ENCODE data around the gene CA10. TPM values are rescaled to one million over a fixed set of nuclear protein-coding genes. Genes with fewer than 3 reads are reported as not detected.

Gene CA10
- total RNA-seq, 1 donor: not detected

- DNase-seq (ENCODE audit: low read depth in 2 of 3, low spot score in 2 of 3): no peak
Measured at GRCh38 chr17:52049051-52049450, 109.5 kb downstream of the CA10 start.

DNA sequence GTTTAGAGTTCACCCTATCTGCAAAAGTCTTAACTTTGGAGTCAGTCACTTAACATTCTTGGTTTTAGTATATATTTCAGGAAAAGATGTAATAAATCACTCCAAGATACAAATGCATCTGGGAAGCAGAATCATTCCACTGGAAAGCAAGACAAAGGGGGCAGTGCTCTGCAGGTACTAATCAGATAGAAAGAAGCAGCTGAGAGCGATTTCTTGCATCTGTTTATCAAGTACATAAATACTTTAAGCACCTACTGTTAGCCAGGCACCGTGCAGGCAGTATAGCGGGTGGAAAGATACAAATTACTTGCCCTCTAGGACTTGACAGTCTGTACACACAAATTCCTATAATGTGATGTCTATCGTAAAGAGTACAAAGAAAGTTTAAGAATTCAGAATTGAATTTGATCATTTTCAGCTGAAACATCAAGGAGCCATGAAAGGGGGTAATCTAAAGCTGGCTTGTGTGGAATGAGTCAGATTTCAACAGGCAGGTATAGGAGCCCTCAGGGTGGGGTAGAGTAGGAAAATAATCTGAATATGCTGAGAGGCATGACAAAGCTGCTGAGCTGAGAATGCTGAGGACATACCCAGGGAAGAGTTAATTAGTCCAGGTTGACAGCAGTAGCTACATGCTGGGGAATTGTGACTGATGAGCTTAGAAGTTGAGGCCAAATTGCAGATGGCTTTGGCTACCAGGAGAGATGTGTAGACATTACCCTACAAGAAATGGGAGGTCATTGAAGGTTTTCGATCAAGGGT is 110.2 kb downstream of the CA10 start:
- no peak for DNase-seq (ENCODE audit: low read depth in 2 of 3, low spot score in 2 of 3)

GRCh38 chr17:52047086-52047485 is 111.4 kb downstream of the CA10 start:
- no peak for DNase-seq (ENCODE audit: low read depth in 2 of 3, low spot score in 2 of 3)

GRCh38 chr17:52041123-52041617 is 117.3 kb downstream of the CA10 start:
- DNase-seq (ENCODE audit: low read depth in 2 of 3, low spot score in 2 of 3): no peak

DNA sequence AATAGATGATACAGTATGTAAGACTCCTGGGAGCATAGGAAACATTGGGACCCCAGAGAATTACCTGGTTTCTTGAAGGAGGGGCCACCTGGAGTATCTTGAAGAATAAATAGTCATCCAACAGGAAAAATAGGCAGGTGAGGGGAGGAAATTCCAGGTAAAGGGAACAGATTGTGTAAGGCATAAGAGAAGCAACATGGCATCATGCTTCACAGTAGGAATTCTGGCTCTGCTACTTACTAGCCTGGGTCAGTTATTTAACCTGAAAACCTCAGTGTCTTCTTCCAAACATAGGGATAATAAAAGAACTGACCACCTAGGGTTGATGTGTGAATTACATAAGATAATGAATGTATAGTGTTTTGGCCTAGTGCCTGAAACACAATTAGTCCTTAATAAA is 122.1 kb downstream of the CA10 start:
- no peak for DNase-seq (ENCODE audit: low read depth in 2 of 3, low spot score in 2 of 3)

DNA sequence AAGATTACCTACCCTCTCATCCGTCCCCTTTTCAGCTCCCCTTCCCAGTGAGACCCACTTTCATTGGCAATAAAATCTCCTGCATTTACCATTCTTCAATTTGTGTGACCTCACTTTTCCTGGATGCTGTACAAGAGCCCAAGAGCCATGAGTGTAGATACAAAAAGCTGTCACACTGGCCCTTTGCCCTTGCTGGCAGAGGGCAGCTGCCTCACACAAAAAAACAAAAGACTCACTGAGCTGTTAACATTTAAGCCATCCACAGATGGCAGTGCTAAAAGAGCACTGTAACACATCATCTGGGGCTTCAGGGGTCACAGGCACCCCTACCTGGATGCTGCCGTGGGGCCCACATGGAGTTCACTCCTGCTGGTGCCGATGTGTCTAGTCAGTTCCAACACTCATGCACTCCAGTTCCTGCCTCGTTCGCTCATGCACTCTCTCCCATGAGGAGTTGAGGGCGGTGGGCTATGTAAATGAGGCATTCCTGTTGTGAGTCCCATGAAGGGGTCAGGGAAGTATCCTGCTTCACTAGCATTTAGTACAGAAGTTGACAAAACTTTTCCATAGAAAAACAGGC is 123.1 kb downstream of the CA10 start:
- no peak for DNase-seq (ENCODE audit: low read depth in 2 of 3, low spot score in 2 of 3)

DNA sequence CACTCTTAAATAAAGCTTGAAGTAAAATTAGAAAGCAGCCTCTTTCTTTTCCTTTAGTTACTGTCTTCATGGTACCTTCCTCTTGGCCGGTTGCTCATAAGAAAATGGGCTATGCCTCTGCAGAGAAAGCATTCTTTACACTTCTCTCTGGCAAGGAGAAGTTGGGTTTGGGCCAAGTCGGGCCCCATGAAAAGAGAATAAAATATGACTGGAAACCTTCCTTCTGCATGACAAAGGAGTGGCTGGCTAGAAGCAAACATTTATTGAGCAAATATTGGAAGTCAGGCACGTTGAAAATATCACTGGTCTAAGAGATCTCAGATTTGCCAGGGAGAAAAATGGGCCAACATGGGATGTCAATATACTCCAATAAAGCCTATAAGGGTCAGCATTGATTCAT is 126.1 kb downstream of the CA10 start:
- DNase-seq (ENCODE audit: low read depth in 2 of 3, low spot score in 2 of 3): no peak

DNA sequence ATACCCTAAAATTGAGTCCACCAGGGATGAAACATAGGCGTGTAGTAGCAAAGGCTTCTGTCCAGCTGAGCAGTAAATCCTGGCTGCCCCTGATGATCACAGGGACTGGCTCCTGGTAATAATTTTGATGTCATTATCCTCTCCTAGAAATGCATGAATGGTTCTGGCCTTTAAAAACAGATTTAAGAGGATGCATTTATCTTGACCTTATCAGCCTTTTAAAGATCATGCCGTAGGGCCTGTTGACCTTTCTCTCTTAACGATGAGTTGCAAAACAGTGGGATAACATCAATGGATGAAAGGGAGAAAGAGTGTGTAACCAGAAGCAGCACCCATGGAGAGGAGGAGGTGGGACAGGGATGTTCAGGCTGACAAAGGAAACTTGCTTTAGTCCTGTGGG is 128.5 kb downstream of the CA10 start:
- no peak for DNase-seq (ENCODE audit: low read depth in 2 of 3, low spot score in 2 of 3)

DNA sequence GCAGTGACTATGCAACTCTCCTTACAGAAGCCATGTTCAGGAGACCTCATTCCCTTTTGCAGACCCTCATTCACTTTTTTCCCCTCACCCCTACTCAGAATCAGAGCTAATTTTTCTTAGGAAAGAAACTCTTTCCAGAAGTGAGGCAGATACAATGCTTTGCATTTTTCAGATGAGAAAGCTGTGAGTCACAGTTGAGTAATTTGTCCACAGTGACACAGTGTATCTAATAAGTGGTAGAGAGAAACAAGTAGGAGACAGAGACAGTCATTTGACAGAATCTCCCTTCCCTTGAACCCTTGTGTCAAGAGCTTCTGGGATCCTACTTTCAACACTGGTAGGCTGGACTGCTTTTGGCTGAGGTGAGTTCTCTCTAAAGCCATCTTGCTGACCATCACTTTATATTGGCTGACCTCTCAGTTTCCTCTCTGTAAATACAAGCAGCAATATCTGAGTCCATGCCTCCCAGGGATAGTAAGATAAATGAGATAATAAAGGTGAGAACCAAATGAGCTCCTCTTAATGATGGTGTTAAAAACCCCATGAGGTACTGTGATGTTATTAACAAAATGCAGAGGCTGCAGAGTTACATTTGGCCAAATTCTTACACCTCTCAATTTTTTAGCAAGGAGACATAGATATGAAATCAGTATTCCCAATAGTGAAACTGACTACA is 130.8 kb downstream of the CA10 start:
- DNase-seq (ENCODE audit: low read depth in 2 of 3, low spot score in 2 of 3): no peak

GRCh38 chr17:52027081-52027480 is 131.4 kb downstream of the CA10 start:
- DNase-seq (ENCODE audit: low read depth in 2 of 3, low spot score in 2 of 3): no peak

DNA sequence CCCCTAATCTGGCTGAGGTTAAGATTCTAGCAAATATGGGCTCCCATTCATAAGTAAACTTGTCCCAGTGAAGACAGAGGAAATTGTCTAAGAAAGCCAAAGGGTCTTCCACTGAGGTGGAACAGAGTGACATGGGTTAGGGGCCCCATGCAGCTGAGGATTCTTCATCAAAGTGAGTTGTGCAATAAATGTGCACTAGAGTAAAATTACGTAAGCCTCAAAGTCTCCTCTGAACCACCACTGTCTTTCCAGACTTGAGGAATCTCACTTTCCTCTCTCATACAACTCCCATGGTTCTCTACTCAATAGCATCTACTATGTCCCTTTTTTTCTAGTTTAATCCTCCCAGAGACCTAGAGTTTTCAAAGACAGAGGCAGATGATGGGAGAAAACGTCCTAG is 132.4 kb downstream of the CA10 start:
- DNase-seq (ENCODE audit: low read depth in 2 of 3, low spot score in 2 of 3): no peak

- DNase-seq (ENCODE audit: low read depth in 2 of 3, low spot score in 2 of 3): no peak
Measured at GRCh38 chr17:52025236-52025635, 133.3 kb downstream of the CA10 start.

DNA sequence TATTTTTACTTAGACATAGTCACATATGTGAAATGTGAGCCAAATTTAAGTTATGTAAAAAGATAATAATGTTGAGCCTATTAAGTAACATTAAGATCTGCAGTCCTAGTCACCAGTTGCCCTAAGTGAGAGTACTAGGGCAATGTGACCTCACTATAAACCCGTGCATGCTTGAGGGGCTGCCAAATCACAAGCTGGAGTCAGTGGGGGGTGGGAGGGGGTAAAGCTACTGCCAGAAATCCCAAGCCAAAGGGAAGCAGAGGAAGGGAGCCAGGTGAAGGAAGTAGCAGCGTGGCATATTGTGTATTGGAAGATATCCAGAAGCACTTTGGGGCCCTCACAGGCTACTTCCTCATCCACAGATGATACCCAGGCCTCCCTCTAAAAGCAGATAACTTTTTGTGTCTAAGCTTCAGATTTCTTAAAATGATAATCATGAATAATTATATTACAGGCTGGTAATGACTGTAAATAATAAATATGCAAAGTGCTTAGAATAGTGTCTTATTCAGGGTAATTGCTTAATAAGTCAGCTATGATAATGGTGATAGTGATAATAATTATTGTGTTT is 134.1 kb downstream of the CA10 start:
- DNase-seq (ENCODE audit: low read depth in 2 of 3, low spot score in 2 of 3): no peak

- DNase-seq (ENCODE audit: low read depth in 2 of 3, low spot score in 2 of 3): no peak
Measured at GRCh38 chr17:52011064-52011463, 147.4 kb downstream of the CA10 start.

DNA sequence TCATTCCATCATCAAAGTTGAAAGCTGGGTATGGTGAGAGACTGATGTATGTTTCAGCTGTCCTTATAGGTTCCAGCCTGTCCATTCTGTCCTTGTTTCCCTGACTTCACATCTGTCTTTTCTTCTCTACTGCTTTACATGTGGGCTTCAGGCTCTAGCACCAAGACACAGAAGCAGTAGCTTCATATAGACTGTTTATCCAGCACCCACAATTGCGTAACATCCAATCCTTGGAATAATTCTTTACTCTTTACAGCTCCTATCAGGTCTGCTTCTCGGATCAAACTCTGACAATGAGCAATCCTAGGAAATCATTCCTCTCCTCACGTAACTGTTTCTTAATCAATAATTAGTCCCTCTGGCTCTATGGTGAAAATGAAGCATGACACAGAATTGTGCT is 158.9 kb downstream of the CA10 start:
- DNase-seq (ENCODE audit: low read depth in 2 of 3, low spot score in 2 of 3): no peak

GRCh38 chr17:51997723-51998122 is 160.8 kb downstream of the CA10 start:
- no peak for DNase-seq (ENCODE audit: low read depth in 2 of 3, low spot score in 2 of 3)

DNA sequence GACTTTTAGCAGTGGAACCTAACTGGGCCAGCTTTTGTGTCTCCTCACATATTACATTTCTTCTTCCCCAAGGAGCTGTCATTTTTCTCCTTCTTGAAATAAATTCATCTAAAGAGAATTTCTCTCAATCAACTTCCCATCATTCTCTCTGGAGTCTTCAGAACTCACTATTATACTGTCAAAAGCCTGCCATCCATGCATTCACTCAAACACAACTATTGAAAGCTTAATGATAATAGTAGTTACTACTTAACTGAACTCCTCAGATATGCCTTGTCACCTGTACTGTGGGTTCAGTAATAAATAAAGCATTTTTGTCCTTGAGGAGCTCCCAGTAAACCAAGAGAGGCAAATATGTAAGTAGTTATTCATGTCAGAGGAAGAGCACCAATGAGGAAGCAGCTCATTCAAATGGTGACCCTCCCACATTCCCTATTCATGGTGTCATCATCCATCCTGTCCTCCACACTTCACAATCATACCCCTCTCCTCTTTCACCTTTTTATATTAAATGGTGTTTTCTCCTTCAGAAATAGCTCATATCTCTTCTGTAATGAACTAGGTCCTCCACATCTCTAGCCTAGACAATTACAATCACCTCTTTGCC is 162.6 kb downstream of the CA10 start:
- no peak for DNase-seq (ENCODE audit: low read depth in 2 of 3, low spot score in 2 of 3)

DNA sequence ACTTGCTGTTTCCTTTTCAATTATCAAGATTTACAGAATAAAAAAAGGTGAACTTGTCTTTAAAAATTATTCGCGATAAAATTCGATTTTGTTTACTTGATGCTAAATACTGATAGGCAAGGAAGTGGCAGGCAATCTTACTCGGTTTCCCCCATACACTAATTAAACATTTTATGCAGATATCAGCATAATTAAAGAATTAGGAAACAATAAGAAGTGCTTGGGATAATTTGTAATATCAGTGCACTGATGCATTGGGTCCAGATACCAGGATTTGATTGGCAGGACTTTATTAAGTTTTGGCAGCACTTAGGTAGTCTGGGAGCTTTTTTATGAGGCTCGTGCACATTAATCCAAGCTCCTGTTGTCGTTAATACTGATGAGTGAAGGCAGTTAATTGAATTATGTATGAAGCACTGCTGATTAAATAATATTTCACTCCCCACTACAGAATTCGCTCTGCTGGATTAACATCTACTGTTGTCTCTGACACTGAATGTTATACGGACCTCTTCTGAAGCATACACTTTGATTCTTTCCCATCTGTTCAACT is 165.6 kb downstream of the CA10 start:
- DNase-seq (ENCODE audit: low read depth in 2 of 3, low spot score in 2 of 3): no peak

GRCh38 chr17:51971121-51971520 is 187.4 kb downstream of the CA10 start:
- no peak for DNase-seq (ENCODE audit: low read depth in 2 of 3, low spot score in 2 of 3)

- DNase-seq (ENCODE audit: low read depth in 2 of 3, low spot score in 2 of 3): no peak
Measured at GRCh38 chr17:51961689-51962088, 196.8 kb downstream of the CA10 start.

DNA sequence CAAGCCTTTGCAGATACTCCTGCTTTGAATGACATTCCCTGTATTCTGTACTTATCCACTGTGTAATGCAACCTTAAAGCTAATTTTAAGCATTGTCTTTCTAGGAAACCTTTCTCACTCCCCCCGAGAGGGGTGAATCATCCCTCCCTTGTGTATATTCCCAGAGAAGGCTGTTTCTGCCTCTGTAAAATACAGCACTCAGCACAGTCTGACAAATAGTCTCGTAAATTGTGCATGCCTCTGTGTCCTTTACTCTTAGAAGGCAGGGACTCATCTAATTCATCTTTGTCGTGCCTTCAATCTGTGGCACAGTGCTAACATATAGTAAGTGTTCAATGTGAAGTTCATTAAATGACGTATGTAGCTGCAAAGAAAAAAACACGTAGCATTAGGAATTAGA is 200.7 kb downstream of the CA10 start:
- DNase-seq (ENCODE audit: low read depth in 2 of 3, low spot score in 2 of 3): no peak
